Measurements from ENCODE around the gene CYB5R4.

DNA sequence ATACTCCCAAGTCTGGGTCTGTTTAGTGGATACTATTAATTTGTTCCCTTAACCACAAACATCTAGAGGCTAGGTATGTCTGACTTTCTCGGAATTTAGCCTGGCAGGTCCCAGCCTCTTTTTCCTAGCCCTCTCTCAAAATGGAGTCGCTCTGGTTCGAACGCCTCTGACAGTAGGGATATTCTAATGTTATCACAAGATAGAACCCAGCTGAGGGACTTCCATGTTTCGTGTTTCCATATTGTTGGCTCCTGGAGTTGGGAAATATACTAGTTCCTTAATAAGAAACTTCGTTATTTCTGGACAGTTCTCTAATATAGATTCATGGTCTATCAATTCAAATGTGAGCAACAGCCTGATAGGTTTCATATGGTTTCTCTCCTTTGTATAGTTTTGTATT is 16.4 kb downstream of the CYB5R4 start:
- TF ChIP-seq POLR2AphosphoS5 (IDR thresholded peaks at IDR 0.05; ENCODE audit: low read depth, low read length) (no peak), EP300 (IDR thresholded peaks at IDR 0.05; ENCODE audit: borderline replicate concordance in 1 of 2, low read depth in 2 of 2, low read length in 2 of 2) (no peak), TEAD4 (IDR thresholded peaks at IDR 0.05; ENCODE audit: low read depth, low read length) (no peak), EZH2 (IDR thresholded peaks at IDR 0.05; ENCODE audit: low read depth, low read length, severe bottlenecking) (no peak), JUND (IDR thresholded peaks at IDR 0.05; ENCODE audit: low read length) (no peak), RNF2 (IDR thresholded peaks at IDR 0.05; ENCODE audit: borderline replicate concordance, low read depth, low read length, missing control alignments, poor library complexity, severe bottlenecking) (no peak), GABPA (IDR thresholded peaks at IDR 0.05; ENCODE audit: borderline replicate concordance, insufficient read depth, low read length) (no peak)
- TF ChIP-seq, protein P1, sequence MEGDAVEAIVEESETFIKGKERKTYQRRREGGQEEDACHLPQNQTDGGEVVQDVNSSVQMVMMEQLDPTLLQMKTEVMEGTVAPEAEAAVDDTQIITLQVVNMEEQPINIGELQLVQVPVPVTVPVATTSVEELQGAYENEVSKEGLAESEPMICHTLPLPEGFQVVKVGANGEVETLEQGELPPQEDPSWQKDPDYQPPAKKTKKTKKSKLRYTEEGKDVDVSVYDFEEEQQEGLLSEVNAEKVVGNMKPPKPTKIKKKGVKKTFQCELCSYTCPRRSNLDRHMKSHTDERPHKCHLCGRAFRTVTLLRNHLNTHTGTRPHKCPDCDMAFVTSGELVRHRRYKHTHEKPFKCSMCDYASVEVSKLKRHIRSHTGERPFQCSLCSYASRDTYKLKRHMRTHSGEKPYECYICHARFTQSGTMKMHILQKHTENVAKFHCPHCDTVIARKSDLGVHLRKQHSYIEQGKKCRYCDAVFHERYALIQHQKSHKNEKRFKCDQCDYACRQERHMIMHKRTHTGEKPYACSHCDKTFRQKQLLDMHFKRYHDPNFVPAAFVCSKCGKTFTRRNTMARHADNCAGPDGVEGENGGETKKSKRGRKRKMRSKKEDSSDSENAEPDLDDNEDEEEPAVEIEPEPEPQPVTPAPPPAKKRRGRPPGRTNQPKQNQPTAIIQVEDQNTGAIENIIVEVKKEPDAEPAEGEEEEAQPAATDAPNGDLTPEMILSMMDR (IDR thresholded peaks at IDR 0.05; ENCODE audit: control extremely low read depth in 1 of 3, insufficient read depth in 1 of 3, low read depth in 1 of 3, low read length in 3 of 3) = no peak
